ENCODE results near the gene FAM13A. TPM values are rescaled to one million over a fixed set of nuclear protein-coding genes. Genes with fewer than 3 reads are reported as not detected.

Gene FAM13A
- total and polyA plus RNA-seq, 2 donors (not counting 3 experiments of a cell fraction or from before 2014, with no cell fraction given) = 3.3 to 10.5 TPM

DNA sequence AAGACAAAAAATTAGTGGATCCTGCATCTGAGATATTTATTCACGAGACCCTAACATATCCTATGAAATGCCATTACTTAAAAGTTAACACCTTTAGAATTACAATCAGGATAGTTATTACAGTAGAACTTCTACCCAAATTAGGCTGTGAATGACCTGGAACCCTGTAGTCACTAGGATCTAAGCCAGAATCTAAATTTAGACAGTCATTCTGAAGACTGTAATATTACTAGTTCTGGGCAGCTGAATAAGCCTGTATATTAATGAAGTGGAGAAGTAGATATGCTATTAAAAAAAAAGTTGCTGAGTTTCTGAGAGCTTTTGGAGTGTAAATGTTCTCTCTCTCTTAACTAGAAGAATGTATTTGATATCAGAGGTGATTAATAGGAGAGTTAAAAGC lies 67.0 kb downstream of the FAM13A start:
- Histone ChIP-seq H3K79me2 (ENCODE audit: control insufficient read depth, insufficient read depth, low read length) (no peaks in the 10 kb centered on the region), H4K20me1 (replicated peaks; ENCODE audit: control insufficient read depth, extremely low read depth, insufficient read depth, low read length) (no peaks in the 10 kb centered on the region), H2AFZ (ENCODE audit: low read depth, low read length) (no peak overlapping the region), H3K9me3 (replicated peaks; ENCODE audit: control insufficient read depth, insufficient read depth, low read length) (no peaks in the 10 kb centered on the region), H3K4me3 (replicated peaks in 1 of 3; ENCODE audit: insufficient read depth in 1 of 3, low read depth in 1 of 3, low read length in 3 of 3) (no peak overlapping the region), H3K27ac (ENCODE audit: insufficient read depth, low read depth, low read length) (no peak overlapping the region), H3K4me1 (ENCODE audit: control insufficient read depth, extremely low read depth, insufficient read depth, low read length) (peaks cover 8% of the 10 kb centered on the region), H3K27me3 (ENCODE audit: control insufficient read depth in 2 of 2, insufficient read depth in 2 of 2, low read length in 2 of 2) (no peaks in the 10 kb centered on the region), H3K36me3 (ENCODE audit: control insufficient read depth in 2 of 2, extremely low read depth in 1 of 2, insufficient read depth in 2 of 2, low read length in 2 of 2) (no peaks in the 10 kb centered on the region), H3K9ac (replicated peaks; ENCODE audit: extremely low read depth, insufficient read depth, low read length) (no peak overlapping the region), H3K4me2 (ENCODE audit: insufficient read depth, low read length) (no peak overlapping the region), H3K9me1 (replicated peaks; ENCODE audit: control insufficient read depth, extremely low read depth, insufficient read depth, low read length) (no peaks in the 10 kb centered on the region)
- ChIA-PET POLR2A (no interaction called here), CTCF (interaction anchor here (0.7 to 1.2 kb wide), 4 partner anchors 9 to 317 kb away, joined by 3 to 4 read pairs (median 3); no protein-coding TSS in a partner anchor)
- intact Hi-C loops (cut with micrococcal nuclease) = no loop called here
- BruUV-seq (replicated peaks) = no TSS peak
- DNase-seq (ENCODE audit: low read depth, low spot score) = no peak
- FAIRE-seq = no peak
- dilution Hi-C loops (cut with MboI; ENCODE audit: extremely low pct_ligation_motif_present, low sequenced_read_pairs) = no loop called here
- TF ChIP-seq POLR2A (IDR thresholded peaks at IDR 0.05; ENCODE audit: low read depth, low read length) = no peak
- TF ChIP-seq GATA2 (IDR thresholded peaks at IDR 0.05; ENCODE audit: insufficient read depth, insufficient read length, low read depth, low read length) = no peak
- no peak for TF ChIP-seq POLR2AphosphoS5 (IDR thresholded peaks at IDR 0.05; ENCODE audit: insufficient read depth, low read depth, low read length)
- TF ChIP-seq EZH2 (IDR thresholded peaks at IDR 0.05; ENCODE audit: borderline replicate concordance, low read depth, low read length, severe bottlenecking) = no peak
- TF ChIP-seq, protein P1, sequence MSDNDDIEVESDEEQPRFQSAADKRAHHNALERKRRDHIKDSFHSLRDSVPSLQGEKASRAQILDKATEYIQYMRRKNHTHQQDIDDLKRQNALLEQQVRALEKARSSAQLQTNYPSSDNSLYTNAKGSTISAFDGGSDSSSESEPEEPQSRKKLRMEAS (IDR thresholded peaks at IDR 0.05; ENCODE audit: insufficient read depth, insufficient read length) = no peak
- no peak for TF ChIP-seq MYC (IDR thresholded peaks at IDR 0.05; ENCODE audit: low read depth, low read length)
- TF ChIP-seq JUN (IDR thresholded peaks at IDR 0.05; ENCODE audit: borderline replicate concordance, insufficient read depth, insufficient read length, low read depth) = no peak
- TF ChIP-seq, protein P2, sequence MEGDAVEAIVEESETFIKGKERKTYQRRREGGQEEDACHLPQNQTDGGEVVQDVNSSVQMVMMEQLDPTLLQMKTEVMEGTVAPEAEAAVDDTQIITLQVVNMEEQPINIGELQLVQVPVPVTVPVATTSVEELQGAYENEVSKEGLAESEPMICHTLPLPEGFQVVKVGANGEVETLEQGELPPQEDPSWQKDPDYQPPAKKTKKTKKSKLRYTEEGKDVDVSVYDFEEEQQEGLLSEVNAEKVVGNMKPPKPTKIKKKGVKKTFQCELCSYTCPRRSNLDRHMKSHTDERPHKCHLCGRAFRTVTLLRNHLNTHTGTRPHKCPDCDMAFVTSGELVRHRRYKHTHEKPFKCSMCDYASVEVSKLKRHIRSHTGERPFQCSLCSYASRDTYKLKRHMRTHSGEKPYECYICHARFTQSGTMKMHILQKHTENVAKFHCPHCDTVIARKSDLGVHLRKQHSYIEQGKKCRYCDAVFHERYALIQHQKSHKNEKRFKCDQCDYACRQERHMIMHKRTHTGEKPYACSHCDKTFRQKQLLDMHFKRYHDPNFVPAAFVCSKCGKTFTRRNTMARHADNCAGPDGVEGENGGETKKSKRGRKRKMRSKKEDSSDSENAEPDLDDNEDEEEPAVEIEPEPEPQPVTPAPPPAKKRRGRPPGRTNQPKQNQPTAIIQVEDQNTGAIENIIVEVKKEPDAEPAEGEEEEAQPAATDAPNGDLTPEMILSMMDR (IDR thresholded peaks at IDR 0.05; ENCODE audit: extremely low read depth in 1 of 2, insufficient read depth in 1 of 2, low read depth in 1 of 2, low read length in 2 of 2) = no peak
- no peak for TF ChIP-seq FOS (IDR thresholded peaks at IDR 0.05; ENCODE audit: borderline replicate concordance, insufficient read depth, low read length)
